ENCODE measurements around the gene PHB1.
"Not testable (repeated sequence)": the region's sequence is repeated elsewhere in the genome, so short reads cannot be mapped to it uniquely, and the experiment has no call there.

Gene PHB1

DNA sequence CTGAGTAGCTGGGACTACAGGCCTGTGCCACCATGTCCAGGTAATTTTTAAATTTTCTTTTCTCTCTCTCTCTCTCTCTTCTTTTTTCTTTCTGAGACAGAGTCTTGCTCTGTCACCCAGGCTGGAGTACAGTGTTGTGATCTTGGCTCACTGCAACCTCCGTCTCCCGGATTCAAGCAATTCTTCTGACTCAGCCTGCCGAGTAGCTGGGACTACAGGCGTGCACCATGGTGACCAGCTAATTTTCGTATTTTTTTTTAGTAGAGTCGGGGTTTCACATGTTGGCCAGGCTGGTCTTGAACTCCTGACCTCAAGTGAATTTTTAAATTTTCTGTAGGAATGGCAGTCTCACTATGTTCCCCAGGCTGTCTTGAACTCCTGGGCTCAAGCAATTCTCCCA is 41.6 kb downstream of the PHB1 start:
- no peak for DNase-seq

GRCh38 chr17:49372425-49372824 is 42.3 kb downstream of the PHB1 start:
- DNase-seq, result no peak

DNA sequence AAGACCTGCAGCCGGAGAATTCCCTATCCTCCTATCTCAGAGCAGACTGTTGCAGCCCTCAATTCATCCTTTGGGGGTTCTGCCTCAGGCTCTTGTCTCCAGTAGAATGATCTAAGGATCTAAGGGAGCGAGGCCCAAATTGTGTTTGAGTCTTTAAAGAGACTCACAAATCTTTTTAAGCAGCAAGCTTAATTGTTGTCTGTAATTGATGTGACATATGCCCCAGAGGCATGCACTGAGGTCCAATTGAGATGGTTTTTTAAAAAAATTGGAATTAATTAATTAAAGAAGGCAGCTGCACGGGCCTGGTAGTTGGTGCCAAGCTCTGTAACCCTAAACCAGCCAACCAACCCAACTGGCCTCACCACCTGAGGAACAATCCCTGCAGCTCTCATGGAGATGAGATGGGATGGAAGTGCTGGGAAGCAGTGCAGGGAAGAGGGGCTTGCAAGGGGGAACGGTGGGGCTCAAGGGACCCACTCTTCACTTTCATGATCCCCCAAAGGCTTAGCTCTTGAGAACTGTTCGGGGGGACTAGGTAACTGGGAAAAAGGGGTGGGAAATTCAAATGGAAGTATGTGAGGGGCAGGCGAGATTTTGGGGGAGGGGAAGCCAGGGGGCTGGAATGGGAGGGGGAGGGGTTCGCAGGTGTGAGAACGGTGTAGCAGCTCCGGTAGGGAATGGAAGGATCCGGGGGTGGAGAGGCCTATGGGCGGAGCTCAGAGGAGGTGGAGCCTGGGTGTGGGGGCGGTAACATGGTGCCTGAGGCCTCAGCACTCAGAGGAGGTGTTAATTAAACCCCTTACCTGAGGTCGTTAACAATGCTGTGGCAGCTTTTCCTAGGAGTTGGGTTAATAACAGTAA is 43.5 kb downstream of the PHB1 start:
- no peak for DNase-seq

GRCh38 chr17:49369760-49370159 is 44.9 kb downstream of the PHB1 start:
- DNase-seq, result no peak

DNA sequence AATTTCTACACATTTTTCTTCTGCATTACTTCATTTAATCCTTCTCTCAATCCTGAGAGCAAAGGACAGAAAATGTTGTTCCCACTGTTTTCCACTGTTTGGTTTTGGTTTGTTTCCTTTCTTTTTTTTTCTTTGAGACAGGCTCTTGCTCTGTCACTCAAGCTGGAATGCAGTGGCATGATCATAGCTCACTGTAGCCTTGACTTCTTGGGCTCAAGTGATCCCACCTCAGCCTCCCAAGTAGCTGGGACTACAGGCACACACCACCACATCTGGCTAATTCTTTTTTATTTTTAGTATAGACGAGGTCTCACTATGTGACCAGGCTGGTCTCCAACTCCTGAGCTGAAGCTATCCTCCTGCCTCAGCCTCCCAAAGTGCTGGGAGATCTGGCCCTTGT is 45.6 kb downstream of the PHB1 start:
- DNase-seq, result no peak

DNA sequence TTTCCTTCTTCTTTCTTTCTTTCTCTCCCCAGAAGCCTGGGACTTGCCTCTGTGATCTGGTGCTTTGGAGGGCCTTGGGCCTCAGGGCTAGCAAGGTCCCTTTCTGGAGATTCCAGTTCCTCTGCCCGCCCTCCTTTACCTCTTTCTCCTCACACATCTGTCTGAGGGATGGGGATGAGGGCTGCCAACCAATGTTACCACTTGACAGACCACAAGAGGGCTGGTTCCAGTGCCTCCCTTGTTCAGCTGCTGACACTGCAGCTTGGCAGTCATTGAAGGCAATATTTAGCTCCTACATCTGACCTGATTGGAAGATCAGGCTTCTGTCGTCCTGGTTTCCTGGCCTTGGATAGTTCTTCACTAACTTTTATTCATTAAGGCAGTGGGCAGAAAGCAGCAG is 49.0 kb downstream of the PHB1 start:
- DNase-seq, result no peak

- DNase-seq, result not testable (repeated sequence)
These were observed 49.6 kb downstream of the PHB1 start for GRCh38 chr17:49365126-49365525.

- no peak for DNase-seq
These were observed 50.6 kb downstream of the PHB1 start for GRCh38 chr17:49364119-49364518.

- no peak for DNase-seq
These were observed 51.4 kb downstream of the PHB1 start for GRCh38 chr17:49363251-49363650.

DNA sequence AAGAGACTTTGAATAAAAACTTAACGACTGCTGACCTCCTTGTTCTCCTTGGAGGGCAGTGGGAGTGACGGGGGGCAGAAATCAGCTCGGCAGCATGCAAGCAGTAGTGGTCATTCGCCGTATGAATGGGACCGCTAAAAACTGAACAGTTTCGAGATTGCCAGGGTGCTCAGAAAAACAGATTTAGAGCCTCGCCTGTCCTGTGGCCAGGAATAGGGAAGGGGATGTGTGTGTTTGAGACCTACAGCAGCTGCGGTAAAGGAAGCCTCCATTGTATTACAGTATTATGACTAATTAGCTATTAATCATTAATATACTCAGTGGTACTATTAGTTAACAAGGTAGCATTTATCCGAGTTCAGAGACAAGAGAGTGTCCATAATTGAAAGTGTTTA is 52.0 kb downstream of the PHB1 start:
- DNase-seq, result no peak

GRCh38 chr17:49361902-49362722 is 52.6 kb downstream of the PHB1 start, which contains the start of gene ZNF652:
TSS of gene ZNF652 (minus strand) at chr17:49362250. CDS start at chr17:49317725, 44,525 bp downstream.
- peak; percentile 95 for DNase-seq

DNA sequence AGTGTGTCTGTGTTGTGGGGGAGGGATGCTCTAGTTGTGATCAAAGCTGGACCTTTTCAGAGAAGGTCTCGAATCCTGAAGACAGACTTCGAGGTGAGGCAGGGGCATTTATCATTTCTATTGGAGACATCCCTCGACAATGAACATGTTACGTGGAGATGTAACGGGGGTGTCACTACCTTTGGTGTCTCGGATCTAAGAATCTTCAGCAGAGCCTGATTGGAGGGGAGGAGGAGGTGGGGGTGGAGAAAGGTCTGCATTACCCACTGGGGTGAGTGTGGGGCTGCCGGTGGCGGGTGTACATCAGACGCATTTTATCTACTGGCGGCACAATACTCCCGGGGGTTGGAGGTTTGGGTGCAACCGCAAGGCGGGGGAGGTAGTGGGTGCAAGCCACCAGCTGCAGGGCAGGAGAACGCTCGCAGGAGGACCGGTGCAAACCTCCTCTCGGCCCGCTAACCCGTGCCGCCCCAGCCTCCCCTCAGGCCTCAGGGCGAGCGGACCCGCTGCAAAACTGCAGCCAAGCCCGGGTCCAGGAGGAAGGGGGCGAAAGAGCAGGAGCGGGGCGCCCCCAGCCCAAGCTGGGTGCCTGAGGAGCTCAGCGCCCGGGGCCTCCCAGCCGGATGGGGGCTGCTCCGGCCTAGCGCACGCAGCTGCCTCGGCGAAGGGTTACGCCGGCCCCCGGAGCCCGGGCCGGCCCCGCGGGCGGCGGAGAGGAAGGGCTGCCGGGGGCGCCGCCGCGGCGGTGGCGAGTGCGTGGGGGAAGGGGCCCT is 53.4 kb downstream of the PHB1 start:
- DNase-seq, result peak; percentile 64

GRCh38 chr17:49360796-49361128 is 53.9 kb downstream of the PHB1 start:
- no peak for DNase-seq

DNA sequence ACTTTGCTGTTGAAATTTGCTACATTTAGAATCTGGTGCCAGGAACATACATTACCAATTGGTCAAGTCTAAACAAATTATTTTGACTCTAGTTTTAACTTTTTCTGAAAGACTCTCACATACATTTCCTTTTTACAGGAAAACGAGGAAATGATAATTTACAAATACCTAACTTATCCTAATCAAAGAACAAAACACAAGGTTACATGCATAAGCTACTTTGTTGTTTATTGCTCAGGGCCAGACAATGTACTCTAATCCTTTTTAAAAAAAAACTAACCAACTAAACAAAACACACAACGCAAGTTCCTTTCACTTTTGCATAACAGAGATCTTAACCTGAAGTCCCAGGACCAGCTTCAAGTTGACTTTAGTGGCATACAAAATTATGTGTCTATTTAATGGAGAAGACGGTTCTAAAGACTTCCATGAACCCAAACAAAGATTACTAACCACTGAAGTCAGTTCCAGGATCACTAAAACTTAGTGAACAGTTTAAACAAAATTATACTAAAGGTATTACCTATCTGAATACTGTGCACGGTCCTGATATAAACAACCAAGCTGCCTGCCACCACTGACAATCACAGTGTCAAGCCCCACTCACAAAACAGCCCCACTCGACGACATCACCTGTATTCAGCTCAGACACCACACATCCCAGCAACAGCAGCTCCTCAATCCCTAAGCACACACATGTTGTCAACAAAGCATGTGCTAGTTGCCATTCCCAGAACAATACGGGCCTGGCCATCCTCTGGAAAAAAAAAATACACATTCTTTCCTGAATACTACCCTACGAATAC is 54.5 kb downstream of the PHB1 start:
- no peak for DNase-seq

- no peak for DNase-seq
These were observed 55.9 kb downstream of the PHB1 start for GRCh38 chr17:49358641-49359247.

DNA sequence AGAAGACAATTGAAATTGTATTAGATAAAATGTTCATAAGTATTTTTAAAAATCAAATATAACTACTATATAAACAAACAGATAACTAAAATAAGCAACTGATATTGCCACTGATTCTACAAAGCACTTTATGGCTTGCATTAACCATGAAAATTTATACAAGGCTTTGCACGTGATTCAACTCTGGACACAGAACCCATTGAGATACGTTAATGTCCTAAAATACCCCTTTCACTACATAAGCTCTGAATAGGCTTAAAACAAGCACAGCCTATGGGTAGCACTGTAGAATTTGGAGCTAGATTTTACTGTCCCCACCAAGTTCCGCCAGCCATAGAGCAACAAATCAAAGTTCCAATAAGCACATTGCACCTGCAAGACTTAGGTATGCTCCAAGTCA is 57.2 kb downstream of the PHB1 start:
- DNase-seq, result no peak

DNA sequence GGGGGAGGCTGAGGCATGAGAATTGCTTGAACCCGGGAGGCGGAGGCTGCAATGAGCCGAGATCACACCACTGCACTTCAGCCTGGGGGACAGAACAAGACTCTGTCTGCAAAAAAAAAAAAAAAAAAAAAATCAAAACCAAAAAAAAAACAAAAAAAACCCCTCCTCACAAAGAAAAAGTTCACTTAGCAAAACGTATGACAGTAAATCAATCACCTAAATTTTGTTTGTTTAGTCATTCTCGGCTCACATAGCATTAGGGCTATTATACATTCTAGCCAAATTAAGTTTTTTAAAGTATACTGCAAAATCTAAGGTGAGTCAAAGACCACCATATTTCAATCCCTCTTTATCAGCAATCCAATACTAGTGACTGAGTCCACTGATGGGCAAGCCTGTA is 58.4 kb downstream of the PHB1 start:
- DNase-seq, result no peak
